Activated CD4-positive, alpha-beta T cell treated with anti-CD3 and anti-CD28 coated beads, Interleukin-2, amount 50 U/mL, for 24 hours (primary cell): Measurements from ENCODE around the gene C19orf33.
"Not testable (repeated sequence)": the region's sequence is repeated elsewhere in the genome, so short reads cannot be mapped to it uniquely, and the experiment has no call there.

Experiments
- DNase-seq, 2 donors: peaks; one replicate each; pipeline ENCODE4 v3.0.0-alpha.2; 2020; ENCODE audit warnings: low read depth in 1 of 2, low spot score in 1 of 2

Gene C19orf33

DNA sequence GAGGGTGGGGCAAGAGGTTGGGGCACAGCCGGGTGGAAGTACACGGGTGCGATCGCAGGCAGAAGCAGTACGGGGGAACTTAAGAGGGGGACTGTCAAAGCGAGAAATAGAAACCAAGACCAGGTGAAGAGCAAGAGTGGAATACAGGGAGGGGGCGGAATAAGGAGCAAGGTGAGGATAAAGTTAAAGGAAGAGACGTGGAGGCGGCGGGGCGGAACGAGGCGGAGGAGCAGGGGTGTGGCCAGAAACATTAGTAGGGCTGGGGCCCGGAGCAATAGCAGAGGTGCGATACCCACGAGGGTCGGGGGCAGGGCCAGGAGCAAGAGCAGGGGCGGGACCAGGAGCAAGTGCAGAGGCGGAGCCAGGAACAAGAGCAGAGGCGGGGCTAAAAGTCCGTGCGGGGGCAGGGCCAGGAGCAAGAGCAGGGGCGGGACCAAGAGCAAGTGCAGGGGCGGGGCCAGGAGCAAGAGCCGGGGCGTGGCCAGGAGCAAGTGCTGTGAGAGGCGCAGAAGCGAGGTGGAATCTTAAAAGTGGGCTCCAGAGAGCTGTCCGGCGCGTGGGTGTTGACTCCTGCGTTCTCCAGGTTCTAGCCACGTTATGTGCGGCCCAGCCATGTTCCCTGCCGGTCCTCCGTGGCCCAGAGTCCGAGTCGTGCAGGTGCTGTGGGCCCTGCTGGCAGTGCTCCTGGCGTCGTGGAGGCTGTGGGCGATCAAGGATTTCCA, 32.7 kb downstream of the C19orf33 start:
- DNase-seq, result peak; percentile 84 to 94

- no peak for DNase-seq
Measured at GRCh38 chr19:38337360-38337653, 33.3 kb downstream of the C19orf33 start.

GRCh38 chr19:38339011-38339410, 35.0 kb downstream of the C19orf33 start:
- not testable (repeated sequence) for DNase-seq

DNA sequence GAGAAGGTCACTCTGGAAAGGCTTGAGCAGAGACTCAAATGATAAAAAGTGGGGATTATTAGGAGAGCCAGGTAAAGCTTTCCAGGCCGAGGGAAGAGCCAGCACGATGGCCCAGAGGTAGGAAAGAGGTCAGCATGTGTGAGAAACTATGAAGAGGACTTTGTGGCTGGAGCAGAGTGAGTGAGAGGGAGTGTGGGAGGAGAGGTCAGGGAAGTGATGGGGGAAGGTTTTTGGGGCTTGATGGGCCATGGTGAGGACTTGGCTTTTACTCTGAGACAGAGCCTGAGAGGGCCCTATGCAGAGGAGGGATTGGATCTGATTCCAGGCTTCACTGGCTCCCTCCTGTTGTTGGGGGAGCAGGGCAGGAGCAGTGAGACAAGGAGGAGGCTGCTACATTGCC, 36.9 kb downstream of the C19orf33 start:
- DNase-seq, result no peak

DNA sequence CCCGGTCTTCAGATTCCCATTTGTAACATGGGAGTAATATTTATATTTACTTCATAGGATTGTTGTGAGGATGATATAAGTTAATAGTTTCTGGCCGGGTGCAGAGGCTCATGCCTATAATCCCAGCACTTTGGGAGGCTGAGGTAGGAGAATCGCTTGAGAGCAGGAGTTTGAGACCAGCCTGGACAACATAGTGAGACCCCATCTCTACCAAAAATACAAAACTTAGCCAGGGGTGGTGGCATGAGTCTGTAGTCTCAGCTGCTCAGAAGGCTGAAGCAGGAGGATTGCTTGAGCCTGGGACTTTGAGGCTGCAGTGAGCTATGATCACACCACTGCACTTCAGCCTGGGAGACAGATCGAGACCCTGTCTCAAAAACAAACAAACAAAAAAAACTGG, 42.8 kb downstream of the C19orf33 start:
- no peak for DNase-seq

GRCh38 chr19:38350883-38351282, 46.8 kb downstream of the C19orf33 start:
- no peak for DNase-seq

GRCh38 chr19:38351865-38352395, 47.9 kb downstream of the C19orf33 start:
- no peak for DNase-seq

- DNase-seq, result no peak
Measured at GRCh38 chr19:38352611-38353010, 48.6 kb downstream of the C19orf33 start.
